ENCODE measurements around the gene FOXK2. TPM values are rescaled to one million over a fixed set of nuclear protein-coding genes. Genes with fewer than 3 reads are reported as not detected.

The FOXK2 gene
- total RNA-seq, 2 experiments from 2014 or later, result 76.2 to 144 TPM

DNA sequence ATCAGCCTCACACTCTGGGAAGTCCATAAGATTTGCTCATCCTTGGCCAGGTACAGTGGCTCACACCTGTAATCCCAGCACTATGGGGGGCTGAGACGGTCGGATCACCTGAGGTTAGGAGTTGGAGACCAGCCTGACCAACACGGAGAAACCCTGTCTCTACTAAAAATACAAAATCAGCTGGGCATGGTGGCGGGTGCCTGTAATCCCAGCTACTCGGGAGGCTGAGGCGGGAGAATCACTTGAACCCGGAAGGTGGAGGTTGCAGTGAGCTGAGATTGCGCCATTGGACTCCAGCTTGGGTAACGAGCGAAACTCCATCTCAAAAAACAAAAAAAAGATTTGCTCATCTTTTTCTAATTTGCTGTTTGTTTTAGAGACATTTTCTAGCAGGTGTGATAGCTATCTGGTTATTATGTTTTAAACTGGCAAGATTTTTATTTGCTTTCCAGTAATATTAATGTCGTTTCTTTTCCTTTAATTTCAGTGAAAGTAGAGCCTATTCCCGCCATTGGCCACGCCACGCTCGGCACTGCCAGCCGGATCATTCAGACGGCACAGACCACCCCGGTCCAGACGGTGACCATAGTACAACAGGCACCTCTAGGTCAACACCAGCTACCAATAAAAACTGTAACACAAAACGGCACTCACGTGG is 67.2 kb downstream of the FOXK2 start:
- no peaks in the 10 kb centered on the region for H3K4me1 ChIP-seq (ENCODE audit: insufficient read depth, low read length, poor library complexity, severe bottlenecking)
- no peak overlapping the region for H2AFZ ChIP-seq (ENCODE audit: low read length)
- no peaks in the 10 kb centered on the region for H3K9me3 ChIP-seq (ENCODE audit: low read length)
- BruUV-seq (replicated peaks), result no TSS peak
- H3K9me2 ChIP-seq (ENCODE audit: insufficient read depth, low read length), result no peaks in the 10 kb centered on the region
- no peaks in the 10 kb centered on the region for H4K20me1 ChIP-seq (ENCODE audit: insufficient read depth, low read length)
- H3K4me3 ChIP-seq (ENCODE audit: low read depth, low read length, poor library complexity, severe bottlenecking), result no peak overlapping the region
- no peak for DNase-seq (ENCODE audit: low spot score)
- CTCF ChIA-PET (ENCODE audit: unreplicated experiment), result no interaction called here
- intact Hi-C loops (cut with micrococcal nuclease; ENCODE audit: unreplicated experiment), result no loop called here
- H3K36me3 ChIP-seq (ENCODE audit: insufficient read depth, low read length), result peaks cover 87% of the 10 kb centered on the region
- no peak overlapping the region for H3K4me2 ChIP-seq (ENCODE audit: low read length)
- POLR2A ChIA-PET, result no interaction called here
- H3K79me2 ChIP-seq (ENCODE audit: insufficient read depth, low read depth, low read length), result no peaks in the 10 kb centered on the region
- H3K27ac ChIP-seq (ENCODE audit: low read depth, low read length, poor library complexity, severe bottlenecking), result no peak overlapping the region
- no peak for TF ChIP-seq EZH2phosphoT487 (IDR thresholded peaks at IDR 0.05; ENCODE audit: borderline replicate concordance, low read depth, low read length)
- TF ChIP-seq, protein P1, sequence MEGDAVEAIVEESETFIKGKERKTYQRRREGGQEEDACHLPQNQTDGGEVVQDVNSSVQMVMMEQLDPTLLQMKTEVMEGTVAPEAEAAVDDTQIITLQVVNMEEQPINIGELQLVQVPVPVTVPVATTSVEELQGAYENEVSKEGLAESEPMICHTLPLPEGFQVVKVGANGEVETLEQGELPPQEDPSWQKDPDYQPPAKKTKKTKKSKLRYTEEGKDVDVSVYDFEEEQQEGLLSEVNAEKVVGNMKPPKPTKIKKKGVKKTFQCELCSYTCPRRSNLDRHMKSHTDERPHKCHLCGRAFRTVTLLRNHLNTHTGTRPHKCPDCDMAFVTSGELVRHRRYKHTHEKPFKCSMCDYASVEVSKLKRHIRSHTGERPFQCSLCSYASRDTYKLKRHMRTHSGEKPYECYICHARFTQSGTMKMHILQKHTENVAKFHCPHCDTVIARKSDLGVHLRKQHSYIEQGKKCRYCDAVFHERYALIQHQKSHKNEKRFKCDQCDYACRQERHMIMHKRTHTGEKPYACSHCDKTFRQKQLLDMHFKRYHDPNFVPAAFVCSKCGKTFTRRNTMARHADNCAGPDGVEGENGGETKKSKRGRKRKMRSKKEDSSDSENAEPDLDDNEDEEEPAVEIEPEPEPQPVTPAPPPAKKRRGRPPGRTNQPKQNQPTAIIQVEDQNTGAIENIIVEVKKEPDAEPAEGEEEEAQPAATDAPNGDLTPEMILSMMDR (conservative IDR thresholded peaks at IDR 0.05; ENCODE audit: low read length), result no peak

DNA sequence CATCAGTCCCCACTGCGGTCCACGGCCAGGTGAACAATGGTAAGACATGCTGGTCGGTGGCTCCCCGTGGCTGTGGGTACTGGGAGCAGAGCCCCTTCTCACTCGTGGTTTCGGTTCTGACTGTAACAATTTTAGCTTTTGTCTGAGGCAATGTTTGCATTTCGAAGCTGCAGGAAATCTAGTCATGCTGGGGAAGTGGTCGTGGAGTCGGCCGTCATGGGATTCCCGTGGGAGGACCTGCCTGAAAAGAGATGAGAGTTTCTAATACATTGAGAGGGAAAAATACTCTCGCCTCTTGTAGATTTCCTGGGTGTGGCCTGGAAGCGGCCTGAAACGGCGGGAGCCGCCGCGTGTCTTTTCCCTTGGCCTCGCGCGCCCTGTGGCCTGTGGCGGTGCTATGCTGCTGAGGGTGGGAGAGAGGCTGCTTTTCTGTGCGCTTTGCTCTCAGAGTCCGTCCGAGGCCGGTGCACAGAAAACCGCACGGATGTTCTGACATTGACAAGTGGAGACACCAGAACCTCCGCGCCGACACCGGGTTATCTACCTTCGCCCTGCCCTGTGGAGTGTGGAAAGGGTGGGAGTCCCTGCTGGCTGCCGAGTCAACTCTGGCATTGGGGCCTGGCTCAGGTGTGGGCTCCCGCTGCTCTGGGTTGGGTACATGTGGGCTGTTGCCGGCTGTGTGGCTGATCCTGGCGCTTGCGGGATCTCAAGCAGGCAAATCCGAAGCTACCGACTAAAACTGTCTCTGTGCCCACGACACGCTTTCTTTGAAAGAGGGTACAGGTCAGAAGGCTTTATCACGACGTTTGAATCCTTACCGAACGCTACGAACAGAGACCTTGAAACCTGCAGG is 67.9 kb downstream of the FOXK2 start:
- CTCF ChIA-PET (ENCODE audit: unreplicated experiment), result no interaction called here
- POLR2A ChIA-PET, result no interaction called here
- DNase-seq (ENCODE audit: low spot score), result no peak

More for the DNA sequence above, 67.9 kb downstream of the FOXK2 start:
- Histone ChIP-seq H3K4me3 (ENCODE audit: low read depth, low read length, poor library complexity, severe bottlenecking) (no peak overlapping the region), H3K27ac (ENCODE audit: low read depth, low read length, poor library complexity, severe bottlenecking) (no peak overlapping the region), H3K9me2 (ENCODE audit: insufficient read depth, low read length) (no peaks in the 10 kb centered on the region), H3K79me2 (ENCODE audit: insufficient read depth, low read depth, low read length) (no peaks in the 10 kb centered on the region), H3K4me1 (ENCODE audit: insufficient read depth, low read length, poor library complexity, severe bottlenecking) (peaks cover under 1% of the 10 kb centered on the region), H2AFZ (ENCODE audit: low read length) (no peak overlapping the region), H3K9me3 (ENCODE audit: low read length) (no peaks in the 10 kb centered on the region), H3K4me2 (ENCODE audit: low read length) (no peak overlapping the region), H4K20me1 (ENCODE audit: insufficient read depth, low read length) (no peaks in the 10 kb centered on the region), H3K36me3 (ENCODE audit: insufficient read depth, low read length) (peaks cover 87% of the 10 kb centered on the region)
- intact Hi-C loops (cut with micrococcal nuclease; ENCODE audit: unreplicated experiment), result no loop called here
- no TSS peak for BruUV-seq (replicated peaks)
- TF ChIP-seq, protein P1 (conservative IDR thresholded peaks at IDR 0.05; ENCODE audit: low read length), result no peak
